CD14-positive monocyte (primary cell): ENCODE measurements around the gene TNFRSF8. TPM values are rescaled to one million over a fixed set of nuclear protein-coding genes. Genes with fewer than 3 reads are reported as not detected.

Source experiments
- DNase-seq, 3 donors: peaks; one replicate each; pipeline ENCODE4 v3.0.0-alpha.2; 2011 to 2022
- H2AFZ ChIP-seq: 2 replicates; pipeline ENCODE4 v1.6.0; 2012; ENCODE audit warnings: mild to moderate bottlenecking, low read depth, low read length, inconsistent platforms; ENCODE audit not compliant: insufficient read depth, poor library complexity, severe bottlenecking
- H3K27ac ChIP-seq, 2 donors: 1 replicate in 1 of 2; 2 replicates in 1 of 2; pipeline ENCODE4 v1.5.1; 2012 to 2013; ENCODE audit warnings: low read length in 2 of 2, control low read depth in 1 of 2, inconsistent platforms in 1 of 2, low read depth in 1 of 2, mild to moderate bottlenecking in 1 of 2
- H3K27me3 ChIP-seq, 2 donors: one replicate each; pipeline versions ENCODE4 v1.6.0 to v1.6.1; 2011 to 2013; ENCODE audit warnings: low read length in 2 of 2; ENCODE audit not compliant: control insufficient read depth in 2 of 2, insufficient read depth in 2 of 2
- H3K36me3 ChIP-seq, 2 donors: replicated peaks in 1 of 2; 1 replicate in 1 of 2; 2 replicates in 1 of 2; pipeline versions ENCODE4 v1.5.1 to v1.6.1; 2012 to 2013; ENCODE audit warnings: low read length in 2 of 2, control low read depth in 1 of 2, inconsistent platforms in 1 of 2, mild to moderate bottlenecking in 1 of 2; ENCODE audit not compliant: insufficient read depth in 2 of 2, control insufficient read depth in 1 of 2
- H3K4me1 ChIP-seq, 2 donors: 1 replicate in 1 of 2; 2 replicates in 1 of 2; pipeline versions ENCODE4 v1.5.1 to v1.6.1; 2012 to 2013; ENCODE audit warnings: low read length in 2 of 2, control low read depth in 1 of 2, inconsistent platforms in 1 of 2, mild to moderate bottlenecking in 1 of 2, moderate library complexity in 1 of 2; ENCODE audit not compliant: insufficient read depth in 2 of 2, control insufficient read depth in 1 of 2
- H3K4me2 ChIP-seq: replicated peaks from 2 replicates; pipeline ENCODE3; 2012; ENCODE audit warnings: low read length, moderate library complexity, mild to moderate bottlenecking; ENCODE audit not compliant: poor library complexity, severe bottlenecking; ENCODE audit errors: extremely low read depth
- H3K4me3 ChIP-seq, 3 experiments: fragments of 200-600 bp in 1 of 3; sonication (generic) in 1 of 3; replicated peaks in 1 of 3; 1 replicate in 2 of 3; 2 replicates in 1 of 3; pipeline ENCODE4 v1.5.1; 2011 to 2013; ENCODE audit warnings: low read length in 3 of 3, mild to moderate bottlenecking in 3 of 3, control low read depth in 2 of 3, low read depth in 2 of 3, inconsistent platforms in 1 of 3, moderate library complexity in 1 of 3
- H3K79me2 ChIP-seq: 2 replicates; pipeline ENCODE4 v1.6.0; 2012; ENCODE audit warnings: mild to moderate bottlenecking, control low read depth, inconsistent platforms, low read length, moderate library complexity; ENCODE audit not compliant: insufficient read depth
- H3K9ac ChIP-seq: 2 replicates; pipeline ENCODE4 v1.6.0; 2017; ENCODE audit warnings: low read length, mild to moderate bottlenecking; ENCODE audit not compliant: insufficient read depth, poor library complexity, severe bottlenecking
- H3K9me3 ChIP-seq, 2 donors: replicated peaks in 1 of 2; 1 replicate in 1 of 2; 2 replicates in 1 of 2; pipeline versions ENCODE4 v1.5.1 to v1.6.1; 2012 to 2013; ENCODE audit warnings: low read length in 2 of 2, control low read depth in 1 of 2; ENCODE audit not compliant: control insufficient read depth in 1 of 2, insufficient read depth in 1 of 2
- H4K20me1 ChIP-seq: 2 replicates; pipeline ENCODE4 v1.6.0; 2012; ENCODE audit warnings: mild to moderate bottlenecking, low read length, control low read depth, moderate library complexity; ENCODE audit not compliant: insufficient read depth
- H3K27ac Mint-ChIP-seq, 7 donors: one replicate each; pipeline ENCODE4 v1.8.0; 2020; ENCODE audit warnings: mild to moderate bottlenecking in 7 of 7, mixed read lengths in 7 of 7, moderate library complexity in 6 of 7, inconsistent platforms in 2 of 7
- H3K27me3 Mint-ChIP-seq, 3 donors: one replicate each; pipeline ENCODE4 v1.8.0; 2021 to 2022; ENCODE audit warnings: low read depth in 3 of 3, mild to moderate bottlenecking in 3 of 3, mixed read lengths in 3 of 3, moderate library complexity in 3 of 3, inconsistent platforms in 1 of 3
- H3K36me3 Mint-ChIP-seq, 2 donors: one replicate each; pipeline ENCODE4 v1.8.0; 2020; ENCODE audit warnings: mixed read lengths in 2 of 2, inconsistent platforms in 1 of 2, mild to moderate bottlenecking in 1 of 2
- H3K4me1 Mint-ChIP-seq: one replicate; pipeline ENCODE4 v1.8.0; 2020; ENCODE audit warnings: mild to moderate bottlenecking, mixed read lengths
- H3K4me3 Mint-ChIP-seq, 2 donors: one replicate each; pipeline ENCODE4 v1.8.0; 2020; ENCODE audit warnings: mild to moderate bottlenecking in 2 of 2, mixed read lengths in 2 of 2, moderate library complexity in 1 of 2
- H3K9me3 Mint-ChIP-seq, 7 donors: one replicate each; pipeline ENCODE4 v1.8.0; 2020 to 2022; ENCODE audit warnings: mixed read lengths in 7 of 7, mild to moderate bottlenecking in 6 of 7, moderate library complexity in 6 of 7, inconsistent platforms in 2 of 7
- WGBS: methylation state at CpG from one replicate; pipeline ENCODE4 v1.1.5; 2013; ENCODE audit warnings: missing lambda C conversion rate; ENCODE audit not compliant: insufficient coverage; 5-methylcytosine and 5-hydroxymethylcytosine counted together
- intact Hi-C, 2 donors: fragments of 100-400 bp; cut with micrococcal nuclease; formaldehyde crosslinking; loops; one replicate each; pipeline versions ENCODE4 v1.15.0 to v1.15.1; 2023
- polyA plus RNA-seq, 3 donors: library from polyadenylated mRNA; depleted of rRNA in 1 of 3; unstranded in 2 of 3; stranded (reverse) in 1 of 3; fragments of 300-500 nt in 2 of 3; fragments of >200 nt in 1 of 3; fragmentation: Illumina TruSeq in 2 of 3; gene quantifications; 1 replicate in 2 of 3; 2 replicates in 1 of 3; pipeline ENCODE4 v1.2.3, GENCODE V29; 2012 to 2021
- TF ChIP-seq, protein P1 (sequence below): fragments of 200-600 bp; IDR thresholded peaks from one replicate; pipeline ENCODE4 v1.8.0; 2022; ENCODE audit warnings: antibody characterized with exemption, mild to moderate bottlenecking

Gene TNFRSF8
- polyA plus RNA-seq, 3 donors: 10.9 to 11.9 (median 11.8) TPM

DNA sequence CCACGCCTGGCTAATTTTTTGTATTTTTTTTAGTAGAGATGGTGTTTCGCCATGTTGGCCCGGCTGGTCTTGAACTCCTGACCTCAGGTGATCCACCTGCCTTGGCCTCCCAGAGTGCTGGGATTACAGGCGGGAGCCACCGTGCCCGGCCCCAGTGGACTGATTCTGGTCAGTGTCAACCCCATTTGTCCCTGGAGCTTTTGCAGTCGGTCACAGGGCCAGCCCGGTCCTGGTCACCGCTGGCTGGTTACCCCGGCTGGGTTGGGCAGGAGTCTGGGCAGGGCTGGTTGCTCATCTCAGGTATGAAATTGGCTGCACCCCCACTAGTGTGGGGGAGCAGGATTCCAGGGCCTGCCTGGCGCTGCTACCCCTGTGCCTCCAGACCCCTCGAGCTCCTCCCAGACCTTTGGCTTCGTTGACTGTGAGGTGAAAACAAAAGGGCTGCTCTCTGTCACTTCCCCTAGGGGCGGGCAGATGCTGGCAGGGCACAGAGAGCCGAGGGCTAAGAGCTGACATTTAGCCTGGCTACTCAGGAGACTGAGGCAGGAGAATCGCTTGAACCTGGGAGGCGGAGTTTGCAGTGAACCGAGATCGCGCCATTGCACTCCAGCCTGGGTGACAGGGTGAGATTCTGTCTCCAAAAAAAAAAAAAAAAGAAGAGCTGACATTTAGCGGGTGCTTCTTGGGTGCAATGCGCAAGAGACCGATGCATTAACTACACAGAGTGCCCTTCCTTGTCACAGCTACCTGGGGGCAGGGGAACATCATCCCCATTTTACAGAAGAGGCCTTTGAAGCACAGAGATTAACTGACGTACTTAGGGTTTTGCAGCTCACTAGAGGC is 114.3 kb downstream of the TNFRSF8 start:
- H3K9me3 Mint-ChIP-seq: peaks cover 0 to 2% (median 0%) of the 10 kb centered on the region in 7 donors
- H3K36me3 ChIP-seq: peaks cover 44 to 54% of the 10 kb centered on the region in 2 donors
- peaks cover 0 to 4% (median 0%) of the 10 kb centered on the region in 3 donors for H3K27me3 Mint-ChIP-seq
- peak overlapping the region; percentile 61 for H3K4me2 ChIP-seq
- H3K4me1 ChIP-seq: peaks cover 100% of the 10 kb centered on the region in 2 donors
- H3K9me3 ChIP-seq: no peaks in the 10 kb centered on the region
- H3K36me3 Mint-ChIP-seq: peaks cover 92 to 96% of the 10 kb centered on the region in 2 donors
- H3K9ac ChIP-seq: peak overlapping the region; percentile 89
- peaks cover 100% of the 10 kb centered on the region for H3K79me2 ChIP-seq
- TF ChIP-seq, protein P1, sequence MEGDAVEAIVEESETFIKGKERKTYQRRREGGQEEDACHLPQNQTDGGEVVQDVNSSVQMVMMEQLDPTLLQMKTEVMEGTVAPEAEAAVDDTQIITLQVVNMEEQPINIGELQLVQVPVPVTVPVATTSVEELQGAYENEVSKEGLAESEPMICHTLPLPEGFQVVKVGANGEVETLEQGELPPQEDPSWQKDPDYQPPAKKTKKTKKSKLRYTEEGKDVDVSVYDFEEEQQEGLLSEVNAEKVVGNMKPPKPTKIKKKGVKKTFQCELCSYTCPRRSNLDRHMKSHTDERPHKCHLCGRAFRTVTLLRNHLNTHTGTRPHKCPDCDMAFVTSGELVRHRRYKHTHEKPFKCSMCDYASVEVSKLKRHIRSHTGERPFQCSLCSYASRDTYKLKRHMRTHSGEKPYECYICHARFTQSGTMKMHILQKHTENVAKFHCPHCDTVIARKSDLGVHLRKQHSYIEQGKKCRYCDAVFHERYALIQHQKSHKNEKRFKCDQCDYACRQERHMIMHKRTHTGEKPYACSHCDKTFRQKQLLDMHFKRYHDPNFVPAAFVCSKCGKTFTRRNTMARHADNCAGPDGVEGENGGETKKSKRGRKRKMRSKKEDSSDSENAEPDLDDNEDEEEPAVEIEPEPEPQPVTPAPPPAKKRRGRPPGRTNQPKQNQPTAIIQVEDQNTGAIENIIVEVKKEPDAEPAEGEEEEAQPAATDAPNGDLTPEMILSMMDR: no peak
- WGBS: 76% methylated on average over 17 of the region's 24 CpGs
- peak in 1 of 3 donors; percentile 40 for DNase-seq
- H3K27ac Mint-ChIP-seq: peak overlapping the region; percentile 99 to 100 (median 99)
- no peaks in the 10 kb centered on the region for H3K27me3 ChIP-seq
- peaks cover 30% of the 10 kb centered on the region for H4K20me1 ChIP-seq
- intact Hi-C loops: loop anchor here in 1 of 2 donors (5.0 kb wide), 1 partner anchor 35 kb away; no protein-coding TSS in a partner anchor
- H3K4me1 Mint-ChIP-seq: peaks cover 100% of the 10 kb centered on the region
- H3K4me3 Mint-ChIP-seq: peak overlapping the region; percentile 67 to 87
- H3K4me3 ChIP-seq: peak overlapping the region in 1 of 3 experiments; percentile 98
- peak overlapping the region; percentile 99 to 100 for H3K27ac ChIP-seq
- no peak overlapping the region for H2AFZ ChIP-seq

DNA sequence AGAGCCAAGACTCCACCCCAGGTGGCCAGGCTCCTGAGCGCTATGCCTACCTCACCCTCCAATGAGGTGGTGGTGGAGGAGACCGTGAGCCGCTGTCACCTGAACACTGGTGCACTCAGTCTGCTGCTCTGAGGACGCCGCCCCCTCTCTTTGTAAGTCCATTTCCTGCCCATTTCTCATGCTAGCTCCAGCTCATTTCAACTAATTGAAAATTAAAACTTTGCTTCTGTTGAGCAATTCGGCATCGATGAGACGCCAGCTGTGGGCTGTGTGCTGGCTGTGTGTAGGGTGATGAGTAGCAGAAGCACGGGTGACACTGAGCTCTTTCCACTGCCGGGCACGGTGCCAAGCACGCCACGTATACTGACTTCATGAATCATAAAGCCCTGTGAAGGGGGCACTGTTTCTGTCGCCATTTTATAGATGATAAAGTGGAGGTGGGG is 114.9 kb downstream of the TNFRSF8 start:
- H3K36me3 Mint-ChIP-seq: peaks cover 92 to 96% of the 10 kb centered on the region in 2 donors
- peak overlapping the region; percentile 99 to 100 (median 99) for H3K27ac Mint-ChIP-seq
- H3K27me3 Mint-ChIP-seq: peaks cover 0 to 4% (median 0%) of the 10 kb centered on the region in 3 donors
- DNase-seq: peak; percentile 97 to 99 (median 99)
- peaks cover 0 to 2% (median 0%) of the 10 kb centered on the region in 7 donors for H3K9me3 Mint-ChIP-seq
- peaks cover 100% of the 10 kb centered on the region for H3K4me1 Mint-ChIP-seq
- Histone ChIP-seq H3K4me3 (peak overlapping the region in 1 of 3 experiments; percentile 98), H3K4me1 (peaks cover 100% of the 10 kb centered on the region in 2 donors), H3K9ac (peak overlapping the region; percentile 89), H3K79me2 (peaks cover 100% of the 10 kb centered on the region), H2AFZ (no peak overlapping the region), H3K27ac (peak overlapping the region; percentile 99 to 100), H3K36me3 (peaks cover 42 to 54% of the 10 kb centered on the region in 2 donors), H3K9me3 (no peaks in the 10 kb centered on the region), H3K4me2 (peak overlapping the region; percentile 61), H4K20me1 (peaks cover 23% of the 10 kb centered on the region), H3K27me3 (no peaks in the 10 kb centered on the region)
- peak overlapping the region; percentile 67 to 87 for H3K4me3 Mint-ChIP-seq
- TF ChIP-seq, protein P1: no peak
- 10% methylated on average over 9 of the region's 14 CpGs for WGBS
- intact Hi-C loops: loop anchor here in 1 of 2 donors (5.0 kb wide), 1 partner anchor 36 kb away; no protein-coding TSS in a partner anchor
